CD4-positive, alpha-beta T cell treated with Interleukin-2 at 100 ng/mL for 4 hours (primary cell): Measurements from ENCODE around the gene ALDH3A1.

Experiments used
- DNase-seq: peaks from one replicate; pipeline ENCODE4 v3.0.0-alpha.2; 2020; ENCODE audit warnings: low spot score

The ALDH3A1 gene

GRCh38 chr17:19759568-19760549 lies 11.8 kb upstream of the ALDH3A1 start:
- no peak for DNase-seq

DNA sequence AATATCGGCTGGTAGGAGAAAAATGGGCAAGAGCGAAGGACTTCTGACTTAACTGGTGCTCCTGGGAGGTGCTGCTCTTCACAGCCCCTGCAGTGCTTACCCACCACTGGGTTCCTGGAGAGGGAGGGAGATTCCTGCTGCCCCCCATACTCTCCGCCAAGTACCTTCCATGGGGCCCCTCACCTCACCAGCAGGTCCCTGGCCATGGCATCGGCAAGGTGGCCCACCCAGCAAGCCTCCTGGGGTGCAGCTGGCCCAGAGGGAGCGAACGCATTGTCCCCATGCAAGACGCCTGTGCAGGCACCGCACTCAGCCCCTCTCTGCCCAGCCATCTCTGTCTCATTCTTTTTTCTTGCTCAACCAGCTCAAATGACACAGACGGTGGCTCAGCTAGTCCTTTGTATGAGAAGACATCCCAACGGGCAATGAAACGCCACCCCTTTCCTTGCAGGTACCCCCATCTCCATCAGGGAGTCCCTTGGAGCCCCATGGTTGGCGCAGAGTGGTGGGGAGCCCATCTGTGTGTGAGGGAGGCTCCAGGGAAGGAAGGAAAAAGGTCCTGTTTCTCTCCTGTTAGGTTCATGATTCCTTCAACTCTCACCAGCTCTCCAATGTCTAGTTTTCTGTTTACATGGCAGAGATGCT lies 9.6 kb upstream of the ALDH3A1 start:
- no peak for DNase-seq

- DNase-seq = no peak
Measured at GRCh38 chr17:19756546-19756945, 8.4 kb upstream of the ALDH3A1 start.

DNA sequence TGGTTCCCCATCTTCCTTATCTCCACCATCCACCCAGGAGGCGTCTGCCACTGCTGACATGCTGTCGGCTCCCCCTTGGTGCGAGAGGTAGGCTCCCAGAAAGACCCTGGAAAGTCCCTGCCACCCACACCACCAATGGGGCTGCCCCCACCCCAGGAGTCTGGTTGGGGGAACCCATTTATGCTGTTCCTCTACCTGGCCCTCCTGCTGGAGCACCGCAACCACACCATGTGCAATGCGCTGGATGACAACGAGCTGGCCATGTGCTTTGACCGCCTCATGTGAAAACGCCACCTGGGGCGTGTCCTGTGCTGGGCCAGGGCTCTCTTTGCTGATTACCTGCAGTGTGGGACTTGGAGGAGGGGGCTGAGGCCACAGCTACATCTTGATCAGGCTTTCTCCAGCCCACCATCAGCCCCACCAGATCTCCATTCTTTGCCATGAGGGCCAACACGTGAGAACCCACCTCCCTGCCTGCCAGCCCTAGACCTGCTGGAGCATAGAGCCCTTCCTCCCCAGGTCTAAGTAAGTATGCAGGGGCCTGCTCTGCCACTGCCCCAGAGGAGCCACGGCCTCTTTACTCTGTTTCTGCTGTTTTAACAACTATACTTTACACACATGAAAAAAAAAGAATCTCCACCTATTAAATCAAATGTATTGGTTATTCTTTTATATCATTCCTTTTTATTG lies 7.9 kb upstream of the ALDH3A1 start:
- no peak for DNase-seq

DNA sequence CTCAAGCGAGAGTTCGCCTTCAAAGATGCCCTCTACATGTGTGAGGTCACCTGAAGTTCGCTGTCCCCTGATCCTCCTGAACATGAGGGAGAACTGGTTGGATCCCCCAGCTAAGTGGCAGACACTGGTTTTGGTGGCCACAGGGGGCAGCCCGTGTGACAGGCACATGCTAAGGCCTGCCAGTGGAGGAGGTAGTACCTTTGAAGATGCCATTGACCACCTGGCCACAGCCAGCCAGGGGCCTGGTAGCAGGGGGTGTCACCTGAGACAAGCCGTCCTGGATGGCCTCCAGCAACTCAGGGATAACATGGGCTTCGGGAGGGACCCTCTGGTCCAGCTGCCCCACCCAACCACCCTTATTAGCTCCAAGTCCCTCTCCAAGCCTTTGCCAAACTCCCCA lies 7.3 kb upstream of the ALDH3A1 start:
- DNase-seq = no peak

- no peak for DNase-seq
Measured at GRCh38 chr17:19753661-19754463, 5.8 kb upstream of the ALDH3A1 start.

DNA sequence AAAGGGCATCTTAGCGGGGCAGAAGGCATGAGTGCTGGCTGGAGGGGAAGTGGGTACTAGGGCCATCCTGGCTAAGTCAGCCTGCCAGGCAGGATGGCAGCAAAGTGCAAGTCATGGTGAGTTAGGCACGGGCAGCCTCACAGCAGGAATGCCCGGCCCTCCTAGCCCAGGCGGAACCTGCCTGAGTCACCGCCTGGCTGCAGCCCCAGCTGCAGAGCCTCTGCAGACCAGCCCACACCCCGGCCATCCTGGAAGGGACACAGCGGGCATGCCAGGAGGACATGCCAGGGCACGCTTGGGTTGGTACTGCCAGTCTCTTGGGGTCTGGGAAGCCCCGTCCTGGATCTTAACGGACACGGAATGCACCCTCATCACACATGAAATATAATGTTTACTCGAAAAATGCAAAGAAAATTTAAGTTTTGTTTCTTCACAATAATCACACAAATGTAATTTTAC lies 5.0 kb upstream of the ALDH3A1 start:
- DNase-seq = no peak

DNA sequence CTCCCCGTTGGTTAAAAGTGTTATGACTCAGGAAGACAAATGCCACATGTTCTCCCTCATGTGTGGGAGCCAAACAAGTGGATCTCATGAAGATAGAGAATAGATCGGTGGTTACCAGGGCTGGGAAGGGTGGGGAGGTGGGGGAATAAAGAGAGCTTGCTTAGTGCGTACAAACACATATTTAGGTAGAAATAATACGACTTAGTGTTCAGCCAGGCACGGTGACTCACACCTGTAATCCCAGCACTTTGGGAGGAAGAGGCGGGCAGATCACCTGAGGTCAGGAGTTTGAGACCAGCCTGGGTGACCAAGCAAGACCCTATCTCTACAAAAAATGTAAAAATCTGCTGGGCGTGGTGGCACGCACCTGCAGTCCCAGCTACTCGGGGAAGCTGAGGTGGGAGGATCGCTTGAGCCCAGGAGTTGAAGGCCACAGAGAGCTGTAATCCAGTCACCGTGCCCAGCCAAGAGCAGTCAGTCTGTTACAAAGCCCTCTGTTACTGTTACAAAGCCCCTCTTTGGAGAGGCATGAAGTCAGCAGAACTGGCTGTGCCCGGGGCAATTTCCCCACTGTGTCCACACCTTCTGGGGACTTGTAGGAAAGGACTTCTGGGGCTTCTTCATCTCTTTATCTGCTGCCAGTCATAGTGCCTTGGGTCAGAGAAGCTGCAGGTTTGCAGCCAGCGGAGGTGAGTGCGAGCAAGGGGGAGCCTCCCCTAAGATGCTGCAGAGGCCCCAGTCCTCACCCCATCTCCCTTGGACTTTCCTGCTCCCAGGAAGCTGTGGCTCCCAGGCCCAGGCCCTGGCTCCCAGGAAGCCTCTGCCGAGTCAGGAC lies 4.3 kb upstream of the ALDH3A1 start:
- DNase-seq = no peak

DNA sequence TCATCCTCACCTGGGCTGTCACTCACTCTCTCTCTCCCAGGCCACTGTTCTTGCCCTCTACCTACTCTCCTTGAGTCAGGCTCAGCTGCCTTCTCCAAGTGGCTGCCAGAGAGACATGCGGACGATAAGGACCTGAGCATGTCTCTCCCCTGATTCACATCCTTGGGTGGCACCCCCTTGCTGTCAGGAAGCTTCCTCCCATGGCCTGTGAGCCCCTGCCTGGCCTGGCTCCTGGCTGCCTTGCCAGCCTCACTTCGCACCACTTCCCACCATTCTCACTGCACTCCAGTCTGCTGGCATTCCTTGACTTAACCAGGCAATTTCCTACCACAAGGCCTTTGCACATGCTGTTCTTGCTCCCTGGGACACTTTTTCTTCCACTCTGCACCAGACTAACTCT lies 2.7 kb upstream of the ALDH3A1 start:
- no peak for DNase-seq

- no peak for DNase-seq
Measured at GRCh38 chr17:19750020-19750572, 2.0 kb upstream of the ALDH3A1 start.

DNA sequence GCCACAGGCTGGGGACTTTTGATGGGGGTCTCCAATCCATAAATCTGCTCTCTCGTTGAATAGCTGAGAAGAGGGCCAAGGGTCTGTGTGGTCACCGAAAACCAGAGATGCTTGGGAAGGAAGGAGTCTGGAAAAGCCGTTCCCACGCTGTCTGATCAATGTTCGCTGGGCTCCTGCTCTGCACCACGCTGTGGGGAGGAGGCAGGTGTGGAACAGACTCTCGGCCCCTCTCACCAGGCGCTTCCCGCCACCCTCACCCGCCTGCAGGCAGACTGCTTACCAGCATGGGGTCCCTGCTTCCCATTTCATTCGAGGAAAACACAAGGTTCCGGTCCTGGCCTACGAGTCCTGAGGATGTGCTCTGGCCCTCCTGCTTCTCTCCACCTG lies 702 bp upstream of the ALDH3A1 start:
- no peak for DNase-seq

DNA sequence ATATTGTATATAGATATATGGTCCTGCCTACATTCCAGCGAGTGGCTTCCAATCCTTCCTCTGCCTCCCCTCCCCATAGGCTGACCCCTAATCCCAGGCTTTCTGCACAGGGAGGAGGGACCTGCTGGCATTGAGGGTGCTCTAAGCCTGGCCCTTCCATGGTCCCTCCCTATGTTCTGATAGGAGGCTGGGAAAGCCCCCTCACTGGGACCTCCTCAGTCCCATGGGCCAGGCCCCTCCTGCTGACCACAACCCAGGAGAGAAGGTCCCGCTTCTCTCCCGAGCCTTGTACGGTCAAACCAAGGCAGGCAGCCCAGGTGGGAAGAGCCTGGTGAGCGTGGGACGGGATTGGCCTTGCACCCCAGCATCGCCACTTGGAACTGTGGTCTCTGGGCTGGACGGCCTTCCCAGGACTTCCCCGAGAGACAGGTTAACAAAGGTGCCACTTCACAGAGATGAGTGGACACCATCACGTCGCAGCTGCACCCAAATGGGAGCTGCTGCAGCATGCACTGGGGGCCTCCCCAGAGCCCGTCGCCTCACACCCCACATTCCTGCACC lies 859 bp downstream of the ALDH3A1 start:
- DNase-seq = no peak

GRCh38 chr17:19746517-19746916 lies 1.6 kb downstream of the ALDH3A1 start:
- DNase-seq = no peak

- peak; percentile 82 for DNase-seq
Measured at GRCh38 chr17:19744922-19745757, 3.0 kb downstream of the ALDH3A1 start.

GRCh38 chr17:19744492-19744891 lies 3.6 kb downstream of the ALDH3A1 start:
- no peak for DNase-seq

DNA sequence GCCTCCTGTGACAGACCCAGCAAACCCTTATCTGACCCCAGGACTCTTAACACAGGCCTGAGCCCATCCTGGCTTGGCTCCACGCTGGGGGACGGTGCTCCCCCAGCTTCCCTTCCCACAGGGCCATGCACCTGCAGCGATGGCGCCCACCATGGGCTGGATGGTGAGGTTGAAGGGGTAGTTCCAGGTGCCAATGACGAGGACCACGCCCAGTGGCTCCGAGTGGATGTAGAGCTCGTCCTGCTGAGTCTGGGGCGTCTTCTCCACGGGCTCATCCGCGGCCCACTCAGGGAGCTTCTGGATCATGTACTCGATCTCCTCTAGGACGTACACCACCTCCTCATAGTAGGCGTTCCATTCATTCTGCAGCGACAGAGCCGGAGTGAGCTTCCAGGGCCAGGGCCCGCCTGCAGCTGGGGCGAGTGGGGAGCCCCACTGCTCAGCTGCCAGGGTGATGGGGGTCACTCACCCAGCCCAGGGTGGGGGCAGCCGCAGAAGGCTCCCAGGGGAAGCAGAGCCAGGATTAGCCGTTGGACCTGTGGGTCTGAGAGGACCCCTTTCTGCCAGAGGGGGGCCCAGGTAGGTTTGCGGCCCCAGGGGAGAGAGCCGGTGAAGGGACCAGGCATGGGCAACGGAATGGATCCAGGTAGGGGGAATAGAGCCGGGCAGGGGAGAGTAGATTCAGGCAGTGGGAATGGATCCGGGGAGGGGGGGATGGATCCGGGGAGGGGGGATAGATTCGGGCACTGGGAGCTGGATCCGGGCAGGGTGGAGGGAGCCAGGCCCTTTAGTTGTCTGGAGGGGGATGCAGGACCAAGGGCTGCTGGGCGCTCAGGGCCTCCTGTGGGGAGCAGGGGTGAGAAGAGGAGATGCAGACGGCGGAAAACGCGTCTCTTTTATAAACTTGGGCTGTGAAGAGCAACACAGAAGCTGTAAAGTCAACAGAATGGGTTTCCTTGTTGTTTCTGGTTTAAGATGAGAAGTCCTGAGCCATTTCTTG lies 4.7 kb downstream of the ALDH3A1 start:
- no peak for DNase-seq

DNA sequence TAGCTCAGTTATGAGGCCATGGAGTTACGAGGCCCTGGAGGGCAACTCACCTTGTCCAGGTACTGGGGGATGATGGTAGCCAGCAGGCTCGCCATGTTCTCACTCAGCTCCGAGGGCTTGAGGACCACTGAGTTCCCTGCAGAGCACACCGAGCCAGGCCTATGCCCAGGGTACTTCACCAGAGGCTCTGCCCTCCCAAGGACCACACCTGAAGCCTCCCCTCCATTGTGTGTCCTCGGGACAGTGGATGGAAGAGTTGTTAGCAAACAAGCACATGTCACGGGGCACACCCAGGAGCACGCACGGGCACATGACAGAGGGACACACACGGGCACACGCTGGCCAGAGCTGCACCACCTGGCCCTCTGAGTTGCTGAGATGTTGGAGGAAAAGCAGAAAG lies 5.6 kb downstream of the ALDH3A1 start:
- no peak for DNase-seq

DNA sequence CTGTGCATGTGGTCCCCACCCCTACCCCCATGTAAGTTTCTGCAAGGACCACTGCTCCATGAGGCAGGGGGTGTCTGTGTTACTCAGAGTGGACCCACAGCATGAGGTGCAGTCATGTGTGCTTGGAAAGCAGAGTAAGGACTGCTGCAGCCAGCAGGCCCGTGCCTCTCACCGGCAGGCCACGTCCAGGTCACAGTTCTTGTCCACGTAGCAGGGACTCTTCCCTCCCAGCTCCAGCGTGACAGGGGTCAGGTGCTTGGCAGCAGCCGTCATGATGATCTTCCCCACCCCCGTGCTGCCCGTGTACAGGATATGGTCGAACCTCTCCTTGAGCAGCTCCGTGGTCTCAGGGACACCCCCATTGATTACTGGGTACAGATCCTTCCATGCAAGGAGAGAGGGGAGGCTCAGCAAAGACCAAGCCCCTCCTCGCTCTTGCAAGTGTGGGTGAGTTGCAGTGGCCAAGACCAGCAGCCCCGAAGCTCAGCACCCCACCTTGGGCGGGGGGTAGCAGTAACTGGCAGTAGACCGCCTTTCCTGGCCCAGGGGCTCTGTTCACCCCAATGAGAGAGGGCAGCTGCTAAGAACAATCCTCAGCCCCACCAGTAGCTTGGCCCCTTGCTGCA lies 6.2 kb downstream of the ALDH3A1 start:
- DNase-seq = no peak
